K562 (cell line): Measurements from ENCODE around the gene CLIC1. TPM values are rescaled to one million over a fixed set of nuclear protein-coding genes. Genes with fewer than 3 reads are reported as not detected.

Experiments used
- CBX8 ChIP-seq: fragments of 200-600 bp; sonication (generic); IDR thresholded peaks from 2 replicates; pipeline ENCODE4 v1.6.1; 2012; ENCODE audit warnings: borderline replicate concordance, mixed run types, low read depth, mild to moderate bottlenecking, moderate library complexity, mixed read lengths, low read length, control low read depth, inconsistent platforms; ENCODE audit not compliant: poor library complexity, severe bottlenecking; ENCODE audit errors: extremely low read depth
- STAT5B ChIP-seq: fragments of 250-450 bp; sonication (Bioruptor Pico); IDR thresholded peaks from 2 replicates; pipeline ENCODE4 v1.8.0; 2021; ENCODE audit warnings: mild to moderate bottlenecking, inconsistent platforms
- ZNF124 ChIP-seq: sonication (generic); formaldehyde crosslinking; IDR thresholded peaks from 2 replicates; pipeline ENCODE4 v1.8.1; 2022; ENCODE audit warnings: missing genetic modification reagents
- ZNF224 ChIP-seq: sonication (generic); formaldehyde crosslinking; IDR thresholded peaks from 2 replicates; pipeline ENCODE4 v1.8.0; 2022; ENCODE audit warnings: mild to moderate bottlenecking, missing genetic modification reagents
- polyA plus RNA-seq, 8 experiments: library from polyadenylated mRNA; depleted of rRNA in 4 of 8; stranded (reverse) in 5 of 8; unstranded in 3 of 8; fragments of >200 nt; fragmentation: Nextera tagmentation in 2 of 8; fragmentation: Illumina TruSeq in 1 of 8; extraction: Ambion mirVana in 2 of 8; extraction: Trizol in 1 of 8; gene quantifications; 2 replicates each; pipeline versions ENCODE4 v1.2.1 to v1.2.3, GENCODE V29; 2011 to 2014; ENCODE audit warnings: inconsistent platforms in 1 of 8, missing spikeins in 1 of 8
- total RNA-seq, 7 experiments: library from RNA; depleted of rRNA in 6 of 7; stranded (reverse); fragments of >200 nt in 6 of 7; fragmentation: Illumina TruSeq in 2 of 7; extraction: Trizol in 2 of 7; gene quantifications; 2 replicates each; pipeline versions ENCODE4 v1.2.1 to v1.2.3, GENCODE V29; 2011 to 2021; ENCODE audit warnings: low replicate concordance in 1 of 7
- TF ChIP-seq, protein P1 (sequence below), 2 experiments: fragments of 450-650 bp; IDR thresholded peaks; 2 replicates each; pipeline ENCODE4 v1.6.1; 2018; ENCODE audit warnings: mild to moderate bottlenecking in 2 of 2, low read depth in 1 of 2; ENCODE audit not compliant: partially characterized antibody in 2 of 2

CLIC1 gene
- total and polyA plus RNA-seq, 9 of the 15 experiments (the other 6 are each of a cell fraction or from before 2014, with no cell fraction given): 1,267 to 2,419 (median 1,808) TPM

DNA sequence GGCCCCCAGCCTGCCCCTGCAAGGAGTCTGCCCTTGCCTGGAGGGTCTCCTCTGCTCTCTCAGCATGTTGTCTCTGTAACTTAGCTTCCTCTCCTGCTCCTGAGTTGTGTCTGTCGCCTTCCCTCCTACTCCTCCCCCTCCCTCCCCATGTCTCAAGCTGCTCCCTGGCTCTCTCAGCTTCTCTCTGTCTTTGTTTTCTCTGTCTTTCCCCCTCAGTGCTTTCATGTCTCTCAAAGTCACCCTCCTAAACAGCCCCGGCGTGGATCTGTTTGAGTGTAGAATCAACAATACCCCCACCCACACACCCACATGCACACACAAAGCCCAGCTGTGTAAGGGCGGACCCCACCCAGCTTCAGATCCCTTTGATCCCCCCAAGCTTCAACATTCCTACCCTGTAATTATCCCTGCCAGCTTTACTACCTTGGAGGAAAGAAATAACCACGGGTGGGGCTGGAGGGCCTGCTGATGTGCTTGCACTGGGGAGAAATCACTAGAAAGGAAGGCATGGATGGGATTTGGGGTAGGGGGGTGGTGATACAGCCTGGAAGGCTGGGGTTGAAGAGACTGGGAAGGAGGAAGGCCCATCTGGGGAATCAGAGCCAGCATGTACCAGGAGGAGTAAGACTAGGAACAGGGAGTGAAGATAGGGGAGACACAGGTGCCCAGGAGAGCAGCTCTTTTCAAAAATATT, 22.2 kb downstream of the CLIC1 start (continued):
- TF ChIP-seq, protein P1, sequence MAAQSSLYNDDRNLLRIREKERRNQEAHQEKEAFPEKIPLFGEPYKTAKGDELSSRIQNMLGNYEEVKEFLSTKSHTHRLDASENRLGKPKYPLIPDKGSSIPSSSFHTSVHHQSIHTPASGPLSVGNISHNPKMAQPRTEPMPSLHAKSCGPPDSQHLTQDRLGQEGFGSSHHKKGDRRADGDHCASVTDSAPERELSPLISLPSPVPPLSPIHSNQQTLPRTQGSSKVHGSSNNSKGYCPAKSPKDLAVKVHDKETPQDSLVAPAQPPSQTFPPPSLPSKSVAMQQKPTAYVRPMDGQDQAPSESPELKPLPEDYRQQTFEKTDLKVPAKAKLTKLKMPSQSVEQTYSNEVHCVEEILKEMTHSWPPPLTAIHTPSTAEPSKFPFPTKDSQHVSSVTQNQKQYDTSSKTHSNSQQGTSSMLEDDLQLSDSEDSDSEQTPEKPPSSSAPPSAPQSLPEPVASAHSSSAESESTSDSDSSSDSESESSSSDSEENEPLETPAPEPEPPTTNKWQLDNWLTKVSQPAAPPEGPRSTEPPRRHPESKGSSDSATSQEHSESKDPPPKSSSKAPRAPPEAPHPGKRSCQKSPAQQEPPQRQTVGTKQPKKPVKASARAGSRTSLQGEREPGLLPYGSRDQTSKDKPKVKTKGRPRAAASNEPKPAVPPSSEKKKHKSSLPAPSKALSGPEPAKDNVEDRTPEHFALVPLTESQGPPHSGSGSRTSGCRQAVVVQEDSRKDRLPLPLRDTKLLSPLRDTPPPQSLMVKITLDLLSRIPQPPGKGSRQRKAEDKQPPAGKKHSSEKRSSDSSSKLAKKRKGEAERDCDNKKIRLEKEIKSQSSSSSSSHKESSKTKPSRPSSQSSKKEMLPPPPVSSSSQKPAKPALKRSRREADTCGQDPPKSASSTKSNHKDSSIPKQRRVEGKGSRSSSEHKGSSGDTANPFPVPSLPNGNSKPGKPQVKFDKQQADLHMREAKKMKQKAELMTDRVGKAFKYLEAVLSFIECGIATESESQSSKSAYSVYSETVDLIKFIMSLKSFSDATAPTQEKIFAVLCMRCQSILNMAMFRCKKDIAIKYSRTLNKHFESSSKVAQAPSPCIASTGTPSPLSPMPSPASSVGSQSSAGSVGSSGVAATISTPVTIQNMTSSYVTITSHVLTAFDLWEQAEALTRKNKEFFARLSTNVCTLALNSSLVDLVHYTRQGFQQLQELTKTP (IDR thresholded peaks at IDR 0.05; ENCODE audit: low read depth in 1 of 2, partially characterized antibody in 2 of 2): peak in 1 of 2 experiments; percentile 25
- no peak for TF ChIP-seq STAT5B (CRISPR knock-in tag)
- TF ChIP-seq CBX8: no peak
- no peak for TF ChIP-seq ZNF224 (CRISPR knock-in tag)
- TF ChIP-seq ZNF124 (CRISPR knock-in tag): no peak
